ENCODE data around the gene RXFP4.

GRCh38 chr1:155990005-155990739 is 48.7 kb downstream of the RXFP4 start:
- TF ChIP-seq, protein P1, sequence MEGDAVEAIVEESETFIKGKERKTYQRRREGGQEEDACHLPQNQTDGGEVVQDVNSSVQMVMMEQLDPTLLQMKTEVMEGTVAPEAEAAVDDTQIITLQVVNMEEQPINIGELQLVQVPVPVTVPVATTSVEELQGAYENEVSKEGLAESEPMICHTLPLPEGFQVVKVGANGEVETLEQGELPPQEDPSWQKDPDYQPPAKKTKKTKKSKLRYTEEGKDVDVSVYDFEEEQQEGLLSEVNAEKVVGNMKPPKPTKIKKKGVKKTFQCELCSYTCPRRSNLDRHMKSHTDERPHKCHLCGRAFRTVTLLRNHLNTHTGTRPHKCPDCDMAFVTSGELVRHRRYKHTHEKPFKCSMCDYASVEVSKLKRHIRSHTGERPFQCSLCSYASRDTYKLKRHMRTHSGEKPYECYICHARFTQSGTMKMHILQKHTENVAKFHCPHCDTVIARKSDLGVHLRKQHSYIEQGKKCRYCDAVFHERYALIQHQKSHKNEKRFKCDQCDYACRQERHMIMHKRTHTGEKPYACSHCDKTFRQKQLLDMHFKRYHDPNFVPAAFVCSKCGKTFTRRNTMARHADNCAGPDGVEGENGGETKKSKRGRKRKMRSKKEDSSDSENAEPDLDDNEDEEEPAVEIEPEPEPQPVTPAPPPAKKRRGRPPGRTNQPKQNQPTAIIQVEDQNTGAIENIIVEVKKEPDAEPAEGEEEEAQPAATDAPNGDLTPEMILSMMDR (conservative IDR thresholded peaks at IDR 0.05; ENCODE audit: low read depth, low read length), result no peak
- no peak for TF ChIP-seq EZH2 (IDR thresholded peaks at IDR 0.05; ENCODE audit: low read length, unreplicated experiment)
- no peak for TF ChIP-seq EZH2phosphoT487 (IDR thresholded peaks at IDR 0.05; ENCODE audit: borderline replicate concordance, low read length)

All from PC-3 (cell line).